HG03469 (cell line): Measurements from ENCODE around the gene KCNIP3.

ENCODE experiments used
- ATAC-seq: cut with Tn5 transposase; IDR thresholded peaks from one replicate; pipeline ENCODE4 v1.9.1; 2021; ENCODE audit warnings: mild to moderate bottlenecking, moderate library complexity, moderate number of reproducible peaks; ENCODE audit not compliant: unreplicated experiment

KCNIP3 gene

GRCh38 chr2:95311815-95312542 is 14.8 kb downstream of the KCNIP3 start:
- no peak for ATAC-seq

GRCh38 chr2:95312543-95313201 is 15.5 kb downstream of the KCNIP3 start:
- no peak for ATAC-seq

GRCh38 chr2:95313296-95314131 is 16.4 kb downstream of the KCNIP3 start:
- ATAC-seq = no peak

GRCh38 chr2:95314598-95314963 is 17.4 kb downstream of the KCNIP3 start:
- ATAC-seq = no peak

GRCh38 chr2:95314964-95315611 is 17.9 kb downstream of the KCNIP3 start:
- no peak for ATAC-seq

GRCh38 chr2:95315801-95316411 is 18.8 kb downstream of the KCNIP3 start:
- no peak for ATAC-seq

GRCh38 chr2:95316466-95317122 is 19.4 kb downstream of the KCNIP3 start:
- ATAC-seq = no peak

GRCh38 chr2:95317123-95317500 is 20.0 kb downstream of the KCNIP3 start:
- ATAC-seq = no peak

GRCh38 chr2:95317665-95318425 is 20.7 kb downstream of the KCNIP3 start:
- no peak for ATAC-seq

- no peak for ATAC-seq
Observed at GRCh38 chr2:95318431-95319220, 21.5 kb downstream of the KCNIP3 start.

GRCh38 chr2:95319481-95320343 is 22.6 kb downstream of the KCNIP3 start:
- no peak for ATAC-seq

GRCh38 chr2:95320344-95320712 is 23.2 kb downstream of the KCNIP3 start:
- no peak for ATAC-seq

- no peak for ATAC-seq
Observed at GRCh38 chr2:95320986-95321767, 24.0 kb downstream of the KCNIP3 start.

GRCh38 chr2:95323347-95324155 is 26.4 kb downstream of the KCNIP3 start:
- no peak for ATAC-seq

GRCh38 chr2:95325026-95325425 is 27.9 kb downstream of the KCNIP3 start:
- ATAC-seq = no peak
